ENCODE data around the gene DNASE1L2. TPM values are rescaled to one million over a fixed set of nuclear protein-coding genes. Genes with fewer than 3 reads are reported as not detected.

Gene DNASE1L2
- total and polyA plus RNA-seq, 2 donors (not counting 3 experiments of a cell fraction or from before 2014, with no cell fraction given) = 0.57 to 1.2 TPM

- CTCF ChIA-PET = no interaction called here
- Histone ChIP-seq H3K9me1 (replicated peaks; ENCODE audit: control insufficient read depth, extremely low read depth, insufficient read depth, low read length) (no peaks in the 10 kb centered on the region), H3K9me3 (replicated peaks; ENCODE audit: control insufficient read depth, insufficient read depth, low read length) (no peaks in the 10 kb centered on the region), H3K4me3 (replicated peaks in 1 of 3; ENCODE audit: insufficient read depth in 1 of 3, low read depth in 1 of 3, low read length in 3 of 3) (no peak overlapping the region), H3K9ac (replicated peaks; ENCODE audit: extremely low read depth, insufficient read depth, low read length) (no peak overlapping the region), H3K79me2 (ENCODE audit: control insufficient read depth, insufficient read depth, low read length) (peaks cover 26% of the 10 kb centered on the region), H3K4me2 (ENCODE audit: insufficient read depth, low read length) (no peak overlapping the region), H2AFZ (ENCODE audit: low read depth, low read length) (no peak overlapping the region), H4K20me1 (replicated peaks; ENCODE audit: control insufficient read depth, extremely low read depth, insufficient read depth, low read length) (no peaks in the 10 kb centered on the region), H3K27me3 (ENCODE audit: control insufficient read depth in 2 of 2, insufficient read depth in 2 of 2, low read length in 2 of 2) (no peaks in the 10 kb centered on the region), H3K36me3 (ENCODE audit: control insufficient read depth in 2 of 2, extremely low read depth in 1 of 2, insufficient read depth in 2 of 2, low read length in 2 of 2) (peaks cover 33 to 37% of the 10 kb centered on the region in 2 experiments), H3K4me1 (ENCODE audit: control insufficient read depth, extremely low read depth, insufficient read depth, low read length) (peaks cover 7% of the 10 kb centered on the region), H3K27ac (ENCODE audit: insufficient read depth, low read depth, low read length) (no peak overlapping the region)
- BruUV-seq (replicated peaks) = no TSS peak
- POLR2A ChIA-PET = no interaction called here
- dilution Hi-C loops (cut with MboI; ENCODE audit: extremely low pct_ligation_motif_present, low sequenced_read_pairs) (no loop called here), intact Hi-C loops (cut with micrococcal nuclease) (no loop called here)
- no peak for DNase-seq (ENCODE audit: low read depth, low spot score)
- TF ChIP-seq GATA2 (IDR thresholded peaks at IDR 0.05; ENCODE audit: insufficient read depth, insufficient read length, low read depth, low read length) = no peak
- no peak for TF ChIP-seq FOS (IDR thresholded peaks at IDR 0.05; ENCODE audit: borderline replicate concordance, insufficient read depth, low read length)
- TF ChIP-seq POLR2AphosphoS5 (IDR thresholded peaks at IDR 0.05; ENCODE audit: insufficient read depth, low read depth, low read length) = no peak
- no peak for FAIRE-seq
Observed at GRCh38 chr16:2256531-2257140, 20.4 kb downstream of the DNASE1L2 start.

GRCh38 chr16:2257726-2258125 is 21.5 kb downstream of the DNASE1L2 start:
- ChIA-PET POLR2A (no interaction called here), CTCF (no interaction called here)
- H3K9ac ChIP-seq (replicated peaks; ENCODE audit: extremely low read depth, insufficient read depth, low read length) = no peak overlapping the region
- intact Hi-C loops (cut with micrococcal nuclease) = no loop called here
- no peaks in the 10 kb centered on the region for H3K9me3 ChIP-seq (replicated peaks; ENCODE audit: control insufficient read depth, insufficient read depth, low read length)
- H3K4me3 ChIP-seq (replicated peaks in 1 of 3; ENCODE audit: insufficient read depth in 1 of 3, low read depth in 1 of 3, low read length in 3 of 3) = no peak overlapping the region
- H3K27me3 ChIP-seq (ENCODE audit: control insufficient read depth in 2 of 2, insufficient read depth in 2 of 2, low read length in 2 of 2) = no peaks in the 10 kb centered on the region
- H3K4me2 ChIP-seq (ENCODE audit: insufficient read depth, low read length) = no peak overlapping the region
- dilution Hi-C loops (cut with MboI; ENCODE audit: extremely low pct_ligation_motif_present, low sequenced_read_pairs) = no loop called here
- no peak for FAIRE-seq
- H2AFZ ChIP-seq (ENCODE audit: low read depth, low read length) = no peak overlapping the region
- DNase-seq (ENCODE audit: low read depth, low spot score) = no peak
- H4K20me1 ChIP-seq (replicated peaks; ENCODE audit: control insufficient read depth, extremely low read depth, insufficient read depth, low read length) = no peaks in the 10 kb centered on the region
- H3K27ac ChIP-seq (ENCODE audit: insufficient read depth, low read depth, low read length) = no peak overlapping the region
- H3K9me1 ChIP-seq (replicated peaks; ENCODE audit: control insufficient read depth, extremely low read depth, insufficient read depth, low read length) = no peaks in the 10 kb centered on the region
- H3K79me2 ChIP-seq (ENCODE audit: control insufficient read depth, insufficient read depth, low read length) = peaks cover 36% of the 10 kb centered on the region
- TF ChIP-seq MYC (IDR thresholded peaks at IDR 0.05; ENCODE audit: low read depth, low read length) (no peak), JUN (IDR thresholded peaks at IDR 0.05; ENCODE audit: borderline replicate concordance, insufficient read depth, insufficient read length, low read depth) (no peak), POLR2AphosphoS5 (IDR thresholded peaks at IDR 0.05; ENCODE audit: insufficient read depth, low read depth, low read length) (no peak), POLR2A (IDR thresholded peaks at IDR 0.05; ENCODE audit: low read depth, low read length) (no peak), CTCF (IDR thresholded peaks at IDR 0.05; ENCODE audit: extremely low read depth in 1 of 2, insufficient read depth in 1 of 2, low read depth in 1 of 2, low read length in 2 of 2) (no peak), EZH2 (IDR thresholded peaks at IDR 0.05; ENCODE audit: borderline replicate concordance, low read depth, low read length, severe bottlenecking) (no peak), MAX (IDR thresholded peaks at IDR 0.05; ENCODE audit: insufficient read depth, insufficient read length) (no peak), GATA2 (IDR thresholded peaks at IDR 0.05; ENCODE audit: insufficient read depth, insufficient read length, low read depth, low read length) (no peak), FOS (IDR thresholded peaks at IDR 0.05; ENCODE audit: borderline replicate concordance, insufficient read depth, low read length) (no peak)
- H3K4me1 ChIP-seq (ENCODE audit: control insufficient read depth, extremely low read depth, insufficient read depth, low read length) = no peaks in the 10 kb centered on the region
- BruUV-seq (replicated peaks) = no TSS peak
- peaks cover 41 to 47% of the 10 kb centered on the region in 2 experiments for H3K36me3 ChIP-seq (ENCODE audit: control insufficient read depth in 2 of 2, extremely low read depth in 1 of 2, insufficient read depth in 2 of 2, low read length in 2 of 2)
